GM19025 (cell line): ENCODE measurements around the gene CD300LG.
"Not testable (repeated sequence)": the region's sequence is repeated elsewhere in the genome, so short reads cannot be mapped to it uniquely, and the experiment has no call there.

ENCODE experiments used
- ATAC-seq: cut with Tn5 transposase; IDR thresholded peaks from one replicate; pipeline ENCODE4 v1.9.1; 2021; ENCODE audit warnings: mild to moderate bottlenecking, low read depth, moderate library complexity; ENCODE audit not compliant: unreplicated experiment

Gene CD300LG

GRCh38 chr17:43846963-43847371 lies at the start of gene CD300LG:
TSS of gene CD300LG (plus strand) at chr17:43847176. CDS start at chr17:43847217, 41 bp downstream.
- ATAC-seq = no peak

GRCh38 chr17:43798024-43798423 lies 49.0 kb upstream of the CD300LG start:
- ATAC-seq = not testable (repeated sequence)

- no peak for ATAC-seq
Measured at GRCh38 chr17:43799047-43799446, 47.9 kb upstream of the CD300LG start.

GRCh38 chr17:43800736-43801135 lies 46.2 kb upstream of the CD300LG start:
- ATAC-seq = no peak

GRCh38 chr17:43801844-43802243 lies 45.1 kb upstream of the CD300LG start:
- ATAC-seq = no peak

GRCh38 chr17:43803758-43804157 lies 43.2 kb upstream of the CD300LG start:
- ATAC-seq = no peak

GRCh38 chr17:43805117-43805516 lies 41.9 kb upstream of the CD300LG start:
- no peak for ATAC-seq

GRCh38 chr17:43808076-43808475 lies 38.9 kb upstream of the CD300LG start:
- ATAC-seq = no peak

GRCh38 chr17:43809121-43809520 lies 37.9 kb upstream of the CD300LG start:
- no peak for ATAC-seq

- no peak for ATAC-seq
Measured at GRCh38 chr17:43810226-43810715, 36.7 kb upstream of the CD300LG start.

- ATAC-seq = no peak
Measured at GRCh38 chr17:43810823-43811222, 36.2 kb upstream of the CD300LG start.

- ATAC-seq = no peak
Measured at GRCh38 chr17:43812396-43813265, 34.3 kb upstream of the CD300LG start.

GRCh38 chr17:43813386-43813785 lies 33.6 kb upstream of the CD300LG start:
- ATAC-seq = no peak

- ATAC-seq = no peak
Measured at GRCh38 chr17:43814026-43814425, 33.0 kb upstream of the CD300LG start.

GRCh38 chr17:43814714-43815113 lies 32.3 kb upstream of the CD300LG start:
- no peak for ATAC-seq

GRCh38 chr17:43816336-43817320 lies 30.3 kb upstream of the CD300LG start:
- ATAC-seq = no peak

- no peak for ATAC-seq
Measured at GRCh38 chr17:43817826-43818225, 29.1 kb upstream of the CD300LG start.

- ATAC-seq = no peak
Measured at GRCh38 chr17:43818966-43819365, 28.0 kb upstream of the CD300LG start.

GRCh38 chr17:43820759-43821158 lies 26.2 kb upstream of the CD300LG start:
- no peak for ATAC-seq

GRCh38 chr17:43822570-43823190 lies 24.3 kb upstream of the CD300LG start:
- ATAC-seq = no peak
